HG02610 (cell line): ENCODE measurements around the gene PSMB11.
A peak's percentile ranks its signal among the peaks of the same experiment; 100 is the strongest.
"Not testable (repeated sequence)": the region's sequence is repeated elsewhere in the genome, so short reads cannot be mapped to it uniquely, and the experiment has no call there.

Experiments used
- ATAC-seq: cut with Tn5 transposase; IDR thresholded peaks from one replicate; pipeline ENCODE4 v1.9.1; 2021; ENCODE audit warnings: mild to moderate bottlenecking, moderate library complexity; ENCODE audit not compliant: unreplicated experiment

Gene PSMB11

GRCh38 chr14:23042162-23042965 is at the start of gene PSMB11:
PSMB11 (plus strand) TSS chr14:23042212; CDS start chr14:23042226, 14 bp downstream.
- ATAC-seq = no peak

- no peak for ATAC-seq
Measured at GRCh38 chr14:22993517-22993916, 48.5 kb upstream of the PSMB11 start.

GRCh38 chr14:22994762-22995275 is 47.2 kb upstream of the PSMB11 start:
- ATAC-seq = no peak

- ATAC-seq = no peak
Measured at GRCh38 chr14:22995889-22996625, 46.0 kb upstream of the PSMB11 start.

GRCh38 chr14:22996768-22997654 is 45.0 kb upstream of the PSMB11 start:
- ATAC-seq = no peak

- ATAC-seq = no peak
Measured at GRCh38 chr14:22997676-22998323, 44.2 kb upstream of the PSMB11 start.

- no peak for ATAC-seq
Measured at GRCh38 chr14:22998329-22999012, 43.5 kb upstream of the PSMB11 start.

- ATAC-seq = no peak
Measured at GRCh38 chr14:23000860-23001259, 41.2 kb upstream of the PSMB11 start.

GRCh38 chr14:23002592-23002991 is 39.4 kb upstream of the PSMB11 start:
- ATAC-seq = no peak

GRCh38 chr14:23004274-23004673 is 37.7 kb upstream of the PSMB11 start:
- not testable (repeated sequence) for ATAC-seq

- no peak for ATAC-seq
Measured at GRCh38 chr14:23005451-23006187, 36.4 kb upstream of the PSMB11 start.

GRCh38 chr14:23006188-23006534 is 35.9 kb upstream of the PSMB11 start:
- no peak for ATAC-seq

- peak; percentile 96 for ATAC-seq
Measured at GRCh38 chr14:23006544-23007419, 35.2 kb upstream of the PSMB11 start.

- ATAC-seq = no peak
Measured at GRCh38 chr14:23008831-23009230, 33.2 kb upstream of the PSMB11 start.

GRCh38 chr14:23009483-23009938 is 32.5 kb upstream of the PSMB11 start:
- ATAC-seq = no peak

- ATAC-seq = peak; percentile 39
Measured at GRCh38 chr14:23009939-23010726, 31.9 kb upstream of the PSMB11 start, which contains the start of gene C14orf93. C14orf93 (minus strand) TSS chr14:23010143; CDS start chr14:22999023, 11,120 bp downstream.

- no peak for ATAC-seq
Measured at GRCh38 chr14:23013054-23013748, 28.8 kb upstream of the PSMB11 start.
